Fibroblast of villous mesenchyme (primary cell): ENCODE results near the gene TTC7B. TPM values are rescaled to one million over a fixed set of nuclear protein-coding genes. Genes with fewer than 3 reads are reported as not detected.

Experiments
- DNase-seq: peaks from one replicate; pipeline ENCODE4 v3.0.0-alpha.2; 2010; ENCODE audit warnings: low read depth
- H3K4me3 ChIP-seq: 2 replicates; pipeline ENCODE4 v1.5.1; 2011; ENCODE audit warnings: low read depth, mild to moderate bottlenecking, low read length
- total RNA-seq: library from RNA; depleted of rRNA; stranded (reverse); fragments of >200 nt; gene quantifications from 2 replicates; pipeline ENCODE4 v1.2.3, GENCODE V29; 2012
- TF ChIP-seq, protein P1 (sequence below): IDR thresholded peaks from 2 replicates; pipeline ENCODE4 v1.5.1; 2012; ENCODE audit warnings: low read depth, mild to moderate bottlenecking, low read length; ENCODE audit not compliant: insufficient read depth

The TTC7B gene
- total RNA-seq, 1 donor: 16.8 TPM

DNA sequence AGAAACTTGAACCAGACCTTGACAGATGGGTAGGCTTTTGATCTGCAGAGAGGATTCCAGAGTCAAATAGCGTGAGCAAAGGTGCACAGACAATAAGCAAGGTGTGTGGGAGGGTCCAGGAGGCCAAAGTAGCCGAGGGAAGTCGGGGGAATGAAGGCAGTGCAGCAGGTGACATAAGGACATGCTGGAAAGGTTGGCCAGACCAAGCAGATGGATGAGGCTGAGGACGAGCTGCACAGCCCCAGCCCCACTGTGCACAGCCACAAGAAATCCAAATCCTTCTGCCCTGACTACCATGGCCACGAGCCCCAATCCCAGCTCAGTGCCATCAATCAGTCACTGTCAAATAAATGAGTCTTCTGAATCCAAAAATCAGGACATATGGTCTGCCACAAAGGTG is 5.4 kb downstream of the TTC7B start:
- TF ChIP-seq, protein P1, sequence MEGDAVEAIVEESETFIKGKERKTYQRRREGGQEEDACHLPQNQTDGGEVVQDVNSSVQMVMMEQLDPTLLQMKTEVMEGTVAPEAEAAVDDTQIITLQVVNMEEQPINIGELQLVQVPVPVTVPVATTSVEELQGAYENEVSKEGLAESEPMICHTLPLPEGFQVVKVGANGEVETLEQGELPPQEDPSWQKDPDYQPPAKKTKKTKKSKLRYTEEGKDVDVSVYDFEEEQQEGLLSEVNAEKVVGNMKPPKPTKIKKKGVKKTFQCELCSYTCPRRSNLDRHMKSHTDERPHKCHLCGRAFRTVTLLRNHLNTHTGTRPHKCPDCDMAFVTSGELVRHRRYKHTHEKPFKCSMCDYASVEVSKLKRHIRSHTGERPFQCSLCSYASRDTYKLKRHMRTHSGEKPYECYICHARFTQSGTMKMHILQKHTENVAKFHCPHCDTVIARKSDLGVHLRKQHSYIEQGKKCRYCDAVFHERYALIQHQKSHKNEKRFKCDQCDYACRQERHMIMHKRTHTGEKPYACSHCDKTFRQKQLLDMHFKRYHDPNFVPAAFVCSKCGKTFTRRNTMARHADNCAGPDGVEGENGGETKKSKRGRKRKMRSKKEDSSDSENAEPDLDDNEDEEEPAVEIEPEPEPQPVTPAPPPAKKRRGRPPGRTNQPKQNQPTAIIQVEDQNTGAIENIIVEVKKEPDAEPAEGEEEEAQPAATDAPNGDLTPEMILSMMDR: no peak
- H3K4me3 ChIP-seq: no peak overlapping the region
- DNase-seq: no peak

DNA sequence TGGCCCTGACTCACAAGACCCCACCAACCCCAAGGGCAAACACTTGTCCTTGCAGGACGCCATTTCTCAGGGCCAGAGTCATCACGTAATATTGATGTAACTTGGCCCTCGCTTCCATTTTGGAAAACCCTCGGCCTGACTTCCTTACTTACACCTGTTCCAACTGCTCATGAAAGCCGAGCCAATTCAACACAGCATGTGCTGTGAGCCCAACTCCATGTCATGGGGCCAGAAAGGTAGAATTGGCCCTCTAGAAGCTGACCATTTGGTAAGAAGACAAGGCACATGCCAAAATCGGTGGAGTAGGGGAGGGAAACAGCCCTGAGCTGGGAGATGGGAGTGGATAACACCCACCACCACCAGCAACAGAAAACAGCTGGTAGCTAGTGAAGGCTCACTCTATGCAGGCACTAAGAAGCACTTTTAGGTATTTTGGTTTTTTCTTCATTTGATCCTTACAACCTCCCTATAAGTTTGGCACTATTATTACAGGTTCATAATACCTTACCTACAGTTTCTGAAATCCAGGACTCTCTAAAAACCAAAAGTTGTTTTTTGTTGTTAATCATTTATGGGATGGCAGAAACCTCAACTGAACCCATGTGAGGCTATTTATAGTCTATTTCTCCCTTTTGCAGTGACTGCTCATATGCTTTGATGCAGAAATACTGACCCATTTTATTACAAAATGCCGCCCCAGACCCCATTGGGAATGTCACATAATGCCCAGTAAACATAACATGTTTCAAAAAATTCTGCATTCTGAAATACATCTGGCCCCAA is 6.5 kb downstream of the TTC7B start:
- no peak overlapping the region for H3K4me3 ChIP-seq
- TF ChIP-seq, protein P1: no peak
- no peak for DNase-seq

DNA sequence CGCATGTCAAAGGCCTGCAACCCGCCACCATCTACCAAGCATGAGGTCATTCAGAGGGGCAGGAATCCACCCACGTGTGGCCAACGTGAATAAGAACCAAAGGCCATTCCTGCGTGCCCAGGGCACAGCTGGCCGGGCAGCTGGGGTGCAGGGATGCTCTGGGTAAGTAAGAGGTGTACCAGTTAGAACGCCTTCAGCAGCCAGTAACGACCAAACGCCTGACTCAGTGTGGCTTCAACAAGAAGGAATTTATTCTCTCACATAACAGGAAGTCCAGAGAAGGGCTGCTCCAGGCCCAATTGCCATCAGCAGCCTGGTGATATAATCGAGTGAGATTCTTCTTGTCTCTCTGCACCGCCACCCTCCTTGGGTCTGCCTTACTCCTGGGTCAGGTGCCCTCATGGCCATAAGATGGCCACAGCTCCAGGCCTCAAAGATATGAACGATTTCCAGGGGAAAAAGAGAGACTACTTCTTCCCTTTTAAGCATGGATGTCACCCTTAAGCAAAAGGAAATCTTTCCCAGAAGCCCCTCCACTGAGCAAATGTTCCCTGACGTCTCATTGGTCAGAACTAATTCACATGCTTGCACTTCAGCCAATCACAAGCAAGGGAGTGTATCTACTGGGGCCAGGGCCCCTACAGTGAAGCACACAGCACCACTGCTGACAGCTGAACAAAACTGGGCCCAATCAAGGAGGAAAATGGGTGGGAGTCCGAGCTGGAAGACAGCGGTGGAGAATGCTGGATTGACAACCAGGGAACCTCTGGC is 7.3 kb downstream of the TTC7B start:
- TF ChIP-seq, protein P1: no peak
- no peak overlapping the region for H3K4me3 ChIP-seq
- no peak for DNase-seq

DNA sequence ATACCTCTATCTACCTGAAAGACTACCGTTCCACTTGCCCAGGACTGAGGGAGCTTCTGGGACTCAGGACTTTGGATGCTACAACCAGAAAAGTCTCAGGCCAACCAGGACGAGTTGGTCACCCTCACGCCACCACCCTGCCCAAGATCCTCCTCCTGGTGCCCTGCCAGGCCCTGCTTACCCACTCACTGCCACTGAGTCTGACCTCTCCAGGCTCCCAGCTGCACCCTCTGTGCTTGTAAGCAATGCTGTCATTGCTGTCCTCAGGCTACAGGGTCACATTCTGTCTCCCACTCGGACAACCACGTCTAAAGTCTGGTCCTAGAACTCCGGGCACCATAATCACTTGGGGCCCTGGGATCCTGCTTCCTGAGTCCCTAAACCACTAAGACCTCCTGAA is 9.2 kb downstream of the TTC7B start:
- H3K4me3 ChIP-seq: no peak overlapping the region
- no peak for DNase-seq
- TF ChIP-seq, protein P1: no peak

DNA sequence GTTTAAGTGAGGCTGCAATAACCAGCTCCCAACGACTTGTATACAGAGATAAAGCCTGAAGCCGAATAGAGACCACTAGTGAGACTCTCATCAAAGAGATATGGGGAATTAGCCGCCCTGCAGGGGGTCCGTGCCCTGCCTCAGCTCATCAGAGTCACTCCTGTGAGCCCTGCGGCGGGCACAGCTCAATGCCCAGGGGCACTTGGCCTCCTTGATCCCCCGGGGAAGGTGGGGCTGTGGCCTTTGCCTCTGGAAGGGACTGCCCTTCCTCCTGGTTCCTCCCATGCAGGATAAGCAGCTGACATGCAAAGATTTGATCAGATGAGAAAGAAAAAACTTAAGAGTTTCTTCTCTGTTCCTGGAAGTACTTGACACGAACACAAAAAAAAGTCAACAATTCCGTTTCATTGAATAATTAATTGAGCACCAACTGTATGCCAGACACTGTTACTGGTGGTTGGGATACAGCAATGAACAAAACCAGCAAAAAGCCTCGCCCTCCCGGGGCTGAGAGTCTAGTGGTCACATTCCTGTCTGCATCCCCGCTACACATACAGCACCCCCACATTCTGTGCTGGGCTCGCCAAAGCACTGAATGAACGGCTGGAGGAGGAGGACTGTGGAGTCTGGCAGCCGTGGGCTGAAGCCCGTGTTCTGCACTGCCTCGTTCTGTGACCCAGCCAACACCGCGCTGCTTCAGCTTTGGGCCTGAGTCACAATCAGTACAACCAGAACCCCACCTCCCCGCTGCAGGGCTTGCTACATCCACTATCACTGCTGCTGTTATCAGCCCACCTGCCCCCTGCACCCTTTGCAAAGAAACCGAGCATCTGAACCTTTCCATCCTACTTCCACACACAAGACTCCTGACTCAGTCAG is 10.3 kb downstream of the TTC7B start:
- no peak overlapping the region for H3K4me3 ChIP-seq
- no peak for DNase-seq
- TF ChIP-seq, protein P1: no peak

DNA sequence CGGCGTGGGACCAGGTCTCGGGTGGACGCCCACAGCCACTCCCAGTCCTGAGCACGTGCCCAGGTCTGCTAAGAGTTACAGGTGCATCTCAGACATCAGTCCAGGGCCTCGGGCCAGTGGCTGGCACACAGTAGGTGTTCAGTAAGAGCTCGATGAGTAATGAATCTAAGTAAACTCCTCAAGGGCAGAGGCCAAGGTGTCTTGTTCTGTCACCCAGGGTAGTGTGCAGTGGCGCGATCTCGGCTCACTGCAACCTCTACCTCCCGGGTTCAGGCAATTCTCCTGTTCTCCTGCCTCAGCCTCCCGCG is 11.2 kb downstream of the TTC7B start:
- DNase-seq: no peak
- TF ChIP-seq, protein P1: no peak
- H3K4me3 ChIP-seq: no peak overlapping the region
